Brain pericyte (primary cell): ENCODE data around the gene JPT1.
"Not testable (repeated sequence)": the region's sequence is repeated elsewhere in the genome, so short reads cannot be mapped to it uniquely, and the experiment has no call there.

Experiments used
- DNase-seq: peaks from one replicate; pipeline ENCODE4 v3.0.0-alpha.2; 2012; ENCODE audit warnings: low read depth, low spot score

Gene JPT1

DNA sequence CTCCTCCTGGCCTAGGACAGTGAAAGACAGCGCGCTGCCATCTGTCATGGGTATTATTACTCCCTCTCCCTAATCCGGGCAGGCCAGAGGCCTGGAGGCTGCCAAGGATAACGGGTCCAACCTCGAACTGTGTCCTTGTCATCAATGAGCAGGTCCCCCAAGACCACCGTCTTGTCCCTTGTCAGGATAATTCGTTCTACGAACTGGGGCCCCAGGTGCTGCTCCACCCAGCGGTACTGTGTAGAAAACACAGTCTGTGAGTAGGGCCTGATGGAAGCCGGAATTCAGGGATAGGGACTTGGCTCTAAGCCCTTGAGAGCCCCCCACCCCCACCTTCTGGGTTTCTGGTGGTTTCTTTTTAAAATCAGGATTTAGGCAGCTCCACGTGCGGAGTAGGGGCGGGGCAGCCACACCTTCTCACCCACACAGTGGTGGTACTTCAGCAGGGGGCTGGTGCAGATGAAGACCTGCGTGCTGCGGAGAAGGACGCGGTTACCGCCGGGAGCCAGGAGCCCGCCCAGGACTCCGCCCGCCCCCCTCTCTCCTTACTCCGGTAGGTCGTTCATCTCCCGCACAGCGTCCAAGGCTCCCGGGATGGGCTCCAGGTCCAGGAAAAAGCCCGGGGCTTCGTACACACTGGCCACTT, 23.6 kb downstream of the JPT1 start:
- no peak for DNase-seq

DNA sequence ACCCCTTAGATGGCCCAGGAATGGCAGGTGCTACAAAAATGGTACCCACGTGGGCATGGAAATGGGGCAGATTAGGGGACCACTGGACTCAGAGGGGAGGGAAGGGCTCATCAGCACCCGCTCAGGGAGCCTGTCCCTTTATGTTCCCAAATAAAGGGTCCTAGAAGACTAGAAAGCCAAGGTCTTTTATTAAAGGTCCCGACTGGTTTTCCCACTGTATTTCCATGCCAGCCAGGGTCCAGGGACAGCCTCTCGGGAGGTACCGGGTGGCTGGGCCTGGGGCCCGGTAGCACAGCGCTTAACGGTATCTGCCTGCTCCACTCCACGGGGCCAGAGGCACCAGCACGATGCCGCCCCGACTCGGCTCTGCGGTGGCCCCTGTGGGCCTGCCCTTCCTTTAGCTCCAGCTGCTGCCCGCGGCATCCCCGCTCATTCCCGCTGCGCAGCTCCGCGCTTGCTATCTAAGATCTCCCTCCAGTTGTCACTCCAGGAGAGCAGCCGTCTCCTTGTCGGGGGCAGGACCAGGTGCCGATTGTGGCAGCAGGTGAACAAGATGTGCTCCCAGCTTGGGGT, 24.2 kb downstream of the JPT1 start:
- no peak for DNase-seq

DNA sequence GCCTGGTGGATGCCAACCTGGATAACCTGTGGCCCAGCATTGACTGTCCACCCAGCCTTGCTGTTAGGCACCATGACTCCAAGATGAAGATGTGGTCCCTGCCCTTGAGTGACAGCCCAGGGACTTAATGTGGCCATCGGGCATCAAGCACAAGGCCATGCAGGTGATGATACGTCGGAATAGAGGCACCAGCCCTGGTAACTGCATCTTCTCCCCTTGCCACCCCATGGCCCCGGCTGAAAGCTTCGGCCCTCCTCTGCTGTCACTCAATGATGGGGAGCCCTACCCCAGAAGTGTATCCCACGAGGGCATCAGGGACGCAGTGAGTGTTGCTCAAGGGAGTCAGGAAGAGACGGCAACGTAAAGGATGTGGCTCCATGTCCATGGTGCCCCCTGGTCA, 24.7 kb downstream of the JPT1 start:
- no peak for DNase-seq

DNA sequence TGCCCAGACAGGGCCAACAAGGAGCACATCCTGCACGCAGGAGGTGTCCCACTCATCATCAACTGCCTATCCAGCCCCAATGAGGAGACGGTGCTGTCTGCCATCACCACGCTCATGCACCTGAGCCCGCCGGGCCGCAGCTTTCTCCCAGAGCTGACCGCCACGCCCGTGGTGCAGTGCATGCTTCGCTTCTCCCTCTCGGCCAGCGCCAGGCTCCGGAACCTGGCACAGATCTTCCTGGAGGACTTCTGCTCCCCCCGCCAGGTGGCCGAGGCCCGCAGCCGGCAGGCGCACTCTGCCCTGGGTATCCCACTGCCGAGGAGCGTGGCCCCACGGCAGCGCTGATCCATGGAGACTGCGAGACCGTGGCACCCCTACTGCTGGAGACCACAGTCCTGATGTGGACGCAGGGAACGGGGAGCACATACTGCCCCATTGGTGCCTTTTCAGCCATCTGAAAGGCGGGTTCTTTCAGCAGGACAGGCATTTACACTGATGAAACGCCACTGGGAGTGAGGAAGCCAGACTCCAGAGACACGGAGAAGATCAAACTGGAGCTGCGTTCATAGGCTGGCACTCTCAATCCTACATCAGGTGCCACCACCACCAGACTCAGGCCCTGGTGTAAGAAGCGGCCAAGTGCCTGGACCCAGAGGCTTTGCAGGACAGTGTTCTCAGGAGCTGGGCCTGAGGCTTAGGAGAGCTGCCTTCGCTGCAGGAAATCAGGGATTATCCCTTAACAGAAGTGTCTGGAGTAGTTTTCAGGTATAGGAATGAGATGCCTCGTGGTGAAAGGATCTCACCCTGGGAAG, 25.4 kb downstream of the JPT1 start:
- DNase-seq = no peak

DNA sequence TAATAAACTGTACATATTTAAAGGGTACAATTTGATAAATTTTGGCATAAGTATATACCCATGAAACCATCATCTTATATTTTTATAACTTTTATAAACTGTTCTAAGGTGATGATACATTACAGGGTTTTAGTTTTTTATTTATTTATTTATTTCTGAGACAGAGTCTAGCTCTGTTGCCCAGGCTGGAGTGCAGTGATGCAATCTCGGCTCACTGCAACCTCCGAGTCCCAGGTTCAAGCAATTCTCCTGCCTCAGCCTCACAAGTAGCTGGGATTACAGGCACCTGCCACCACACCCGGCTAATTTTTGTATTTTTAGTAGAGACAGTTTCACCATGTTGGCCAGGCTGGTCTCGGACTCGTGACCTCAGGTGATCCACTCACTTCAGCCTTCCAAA, 26.4 kb downstream of the JPT1 start:
- DNase-seq = not testable (repeated sequence)

DNA sequence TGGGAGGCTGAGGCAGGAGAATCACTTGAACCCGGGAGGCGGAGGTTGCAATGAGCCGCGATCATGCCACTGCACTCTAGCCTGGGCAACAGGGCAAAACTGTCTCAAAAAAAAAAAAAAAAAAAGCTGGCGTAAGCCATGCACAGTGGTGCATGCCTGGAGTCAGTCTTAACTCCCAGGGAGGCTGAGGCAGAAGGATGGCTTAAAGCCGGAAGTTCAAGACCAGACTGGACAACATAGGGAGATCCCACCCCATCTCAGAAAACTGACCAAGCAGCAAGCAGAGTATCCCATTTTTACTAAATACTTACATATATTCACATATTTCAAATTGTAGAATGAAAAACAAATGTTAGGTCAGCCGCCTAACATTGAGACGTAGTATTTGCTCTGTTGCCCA, 27.4 kb downstream of the JPT1 start:
- no peak for DNase-seq

DNA sequence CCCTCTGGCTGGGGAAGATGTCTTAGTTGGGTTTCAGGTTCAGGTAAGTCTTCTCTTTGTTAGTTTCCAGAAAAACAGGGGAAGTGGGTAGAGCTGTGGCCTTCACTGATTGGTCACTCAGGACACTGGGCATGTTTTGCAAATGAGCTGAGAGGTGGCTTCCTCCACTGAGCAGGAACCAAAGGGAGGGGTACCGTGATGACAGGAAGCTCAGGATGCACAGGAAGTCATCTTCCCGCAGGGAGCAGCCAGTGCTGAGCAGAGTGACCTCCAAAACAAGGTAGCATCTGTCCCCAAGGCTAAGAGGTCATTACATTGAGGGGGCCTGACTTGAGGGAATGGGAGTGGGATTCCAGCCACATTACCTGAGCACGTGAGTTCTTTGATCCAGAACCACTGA, 28.3 kb downstream of the JPT1 start:
- DNase-seq = no peak

DNA sequence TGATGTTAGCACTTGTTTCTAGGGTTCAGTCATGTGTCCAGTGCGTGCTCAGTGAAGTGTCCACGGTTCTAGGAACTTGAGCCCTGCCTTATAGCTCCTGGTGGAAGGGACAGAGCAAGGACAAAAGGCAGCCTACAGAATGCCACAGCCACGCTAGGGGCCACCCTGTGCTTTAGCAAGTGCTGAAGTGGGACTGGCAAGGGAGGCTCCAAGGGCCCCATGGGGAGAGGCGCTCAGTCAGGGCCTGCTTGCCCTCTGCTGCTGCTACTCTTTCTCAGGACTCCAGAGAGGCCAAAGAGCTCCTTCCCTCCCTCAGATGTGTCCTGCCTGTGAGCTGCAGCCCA, 29.5 kb downstream of the JPT1 start:
- no peak for DNase-seq

DNA sequence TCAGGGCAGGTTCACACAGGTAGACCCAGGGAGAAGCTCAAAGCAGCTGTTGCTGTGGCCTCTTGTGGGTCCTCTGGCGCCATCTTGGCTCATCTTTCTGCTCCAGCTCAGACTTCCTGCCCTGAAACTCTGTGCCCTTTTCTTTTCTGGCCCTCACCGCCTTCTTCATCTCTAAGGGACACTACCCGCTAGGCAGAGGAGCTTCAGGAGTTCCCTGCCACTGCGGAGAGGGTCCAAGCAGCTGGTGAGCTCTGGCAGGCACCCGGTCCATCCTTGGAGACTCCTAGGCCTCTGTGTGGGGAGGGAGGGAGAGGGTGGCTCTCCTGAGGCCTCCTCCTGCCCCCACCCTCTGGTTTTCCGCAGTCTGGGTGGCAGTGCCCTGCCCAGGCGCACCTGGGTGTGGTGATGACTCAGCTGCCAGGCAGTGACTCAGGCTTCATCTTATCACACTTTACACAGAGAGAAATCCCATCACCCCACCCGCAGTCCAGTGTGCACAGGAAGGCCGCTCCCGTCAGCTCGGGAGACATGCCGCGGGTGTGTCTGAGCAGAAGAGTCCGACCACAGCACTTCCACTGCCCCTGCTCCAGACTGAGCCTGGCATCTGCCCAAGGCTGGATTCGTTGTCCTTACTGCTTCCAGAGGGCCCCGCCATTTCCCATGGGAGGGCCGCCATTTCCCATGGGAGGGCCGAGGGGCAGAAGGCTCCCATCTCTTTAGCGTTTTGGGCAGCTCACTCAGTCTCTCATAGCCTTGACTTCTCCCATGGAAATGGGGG, 30.1 kb downstream of the JPT1 start:
- no peak for DNase-seq

DNA sequence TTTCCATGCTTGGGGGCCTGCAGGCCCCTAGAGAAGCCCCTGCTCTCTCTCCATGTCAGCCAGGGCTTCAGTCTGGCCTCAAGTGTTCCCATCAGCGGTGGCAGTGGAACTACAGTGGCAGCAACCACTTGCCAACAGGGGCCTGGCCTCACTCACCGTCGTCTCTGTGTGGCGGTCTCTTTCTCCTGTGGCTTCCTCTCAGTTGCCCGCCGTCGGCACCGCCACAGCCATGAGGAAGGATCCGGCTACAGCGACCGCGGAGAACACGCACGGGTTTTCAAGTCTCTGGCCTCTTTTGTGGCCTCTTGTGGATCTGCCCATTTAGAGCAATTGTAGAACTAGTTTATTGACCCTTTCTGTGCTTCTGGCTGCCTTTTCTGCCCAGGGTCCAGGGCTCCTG, 36.0 kb downstream of the JPT1 start:
- DNase-seq = no peak

DNA sequence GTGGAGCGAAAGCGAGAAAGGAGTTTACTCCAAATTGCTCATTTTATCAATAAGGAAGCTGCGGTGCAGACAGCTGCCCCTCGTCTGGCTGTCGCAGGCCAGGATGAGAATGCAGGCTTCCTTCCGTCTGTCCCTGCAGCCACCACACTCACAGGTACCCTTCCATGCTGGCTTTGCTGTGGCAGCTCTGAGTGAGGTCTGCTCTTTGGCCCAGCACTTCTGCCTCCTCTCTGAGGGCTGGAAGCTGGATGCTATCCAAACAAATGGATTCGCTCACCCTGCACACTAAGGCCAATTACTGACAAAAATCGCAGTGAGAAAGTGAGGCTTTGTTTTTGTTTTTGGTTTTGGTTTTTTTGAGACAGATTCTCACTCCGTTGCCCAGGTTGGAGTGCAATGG, 37.6 kb downstream of the JPT1 start:
- no peak for DNase-seq

DNA sequence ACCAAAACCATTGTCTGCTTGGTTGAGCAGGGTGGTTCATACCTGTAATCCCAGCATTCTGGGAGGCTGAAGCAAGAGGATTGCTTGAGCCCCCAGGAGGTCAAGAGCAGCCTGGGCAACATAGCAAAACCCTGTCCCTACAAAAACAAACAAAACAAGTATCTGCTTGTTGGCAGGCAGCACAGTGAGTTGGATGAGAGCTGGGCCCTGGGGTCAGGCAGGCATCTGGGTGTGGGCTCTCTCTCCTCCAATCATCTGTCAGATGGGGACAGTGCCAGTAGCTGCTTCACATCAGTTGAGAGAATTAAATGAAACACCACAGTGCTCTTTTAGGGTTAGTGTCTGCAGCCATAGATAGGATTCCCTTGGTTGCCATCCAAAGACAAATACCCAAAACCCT, 38.8 kb downstream of the JPT1 start:
- no peak for DNase-seq

DNA sequence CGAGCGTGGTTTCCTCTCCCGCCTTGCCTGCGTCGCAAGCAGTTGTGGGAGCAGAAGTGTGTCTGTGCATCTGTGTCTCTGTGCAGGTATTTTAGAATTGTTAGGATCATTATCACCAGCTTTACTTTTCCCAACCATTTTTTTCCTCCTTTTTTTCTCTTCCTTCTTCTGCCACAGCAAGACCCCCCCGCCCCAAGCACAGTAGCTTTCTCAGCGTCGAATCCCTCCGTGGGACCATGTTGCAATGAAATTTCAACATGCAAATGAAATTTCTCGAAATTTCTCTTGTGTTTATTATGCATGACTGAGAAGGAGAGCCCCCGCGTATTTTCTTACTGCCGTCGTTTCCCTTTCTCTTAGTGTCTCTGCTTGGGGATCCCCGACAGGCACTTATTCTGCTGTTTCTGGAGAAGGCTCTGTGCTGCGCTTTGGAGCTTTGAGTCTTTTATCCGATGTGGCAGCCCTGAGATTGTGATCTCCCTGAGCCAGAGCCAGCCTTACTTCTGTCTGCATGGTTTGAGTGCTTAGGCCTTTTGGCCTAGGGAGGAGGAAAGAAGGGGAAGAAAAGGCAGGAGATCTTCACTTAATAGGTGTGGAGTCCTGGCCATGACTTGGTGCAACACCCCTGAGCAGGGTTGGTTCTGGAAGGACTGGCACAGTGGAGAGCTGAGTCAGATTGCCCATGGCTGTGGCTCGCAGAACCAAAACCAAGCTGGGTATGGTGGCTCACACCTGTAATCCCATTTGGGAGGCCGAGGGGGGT, 39.6 kb downstream of the JPT1 start:
- DNase-seq = no peak

DNA sequence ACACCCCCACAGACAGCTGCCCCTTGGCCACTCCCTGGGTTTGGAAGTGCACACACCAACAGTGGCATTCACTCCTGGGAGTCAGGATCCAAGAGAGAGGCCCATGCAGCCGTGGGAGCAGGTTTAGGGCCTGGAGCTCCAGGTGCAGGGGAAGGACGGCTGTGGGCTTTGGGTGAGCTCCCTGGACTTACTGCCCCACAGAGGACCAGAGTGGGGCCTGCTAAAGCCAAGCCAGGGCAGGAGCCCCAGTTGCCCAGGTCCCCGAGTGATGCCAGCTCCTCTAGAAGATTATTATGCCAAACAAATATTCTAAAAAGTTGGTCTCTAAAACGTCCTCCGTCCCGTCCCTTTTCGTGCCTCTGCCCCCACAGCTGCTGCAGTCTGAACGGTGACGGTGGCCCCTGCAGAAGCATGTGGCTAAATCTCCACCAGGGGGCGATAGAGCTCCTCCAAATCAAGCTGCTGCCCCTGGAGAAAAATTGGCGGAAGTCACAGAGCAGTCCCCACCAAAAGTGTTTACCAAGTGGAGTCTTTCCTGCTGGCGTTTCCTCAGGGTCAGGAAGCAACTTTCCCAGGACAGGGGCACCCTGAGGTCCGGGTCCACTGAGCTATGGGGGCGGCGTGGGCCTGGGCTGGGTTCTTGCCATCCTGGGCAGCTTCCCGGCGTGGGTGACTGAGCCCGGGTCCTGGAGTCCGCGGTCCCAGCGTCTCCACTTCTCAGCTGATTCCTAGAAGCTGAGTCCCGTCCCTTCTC, 40.3 kb downstream of the JPT1 start:
- no peak for DNase-seq

DNA sequence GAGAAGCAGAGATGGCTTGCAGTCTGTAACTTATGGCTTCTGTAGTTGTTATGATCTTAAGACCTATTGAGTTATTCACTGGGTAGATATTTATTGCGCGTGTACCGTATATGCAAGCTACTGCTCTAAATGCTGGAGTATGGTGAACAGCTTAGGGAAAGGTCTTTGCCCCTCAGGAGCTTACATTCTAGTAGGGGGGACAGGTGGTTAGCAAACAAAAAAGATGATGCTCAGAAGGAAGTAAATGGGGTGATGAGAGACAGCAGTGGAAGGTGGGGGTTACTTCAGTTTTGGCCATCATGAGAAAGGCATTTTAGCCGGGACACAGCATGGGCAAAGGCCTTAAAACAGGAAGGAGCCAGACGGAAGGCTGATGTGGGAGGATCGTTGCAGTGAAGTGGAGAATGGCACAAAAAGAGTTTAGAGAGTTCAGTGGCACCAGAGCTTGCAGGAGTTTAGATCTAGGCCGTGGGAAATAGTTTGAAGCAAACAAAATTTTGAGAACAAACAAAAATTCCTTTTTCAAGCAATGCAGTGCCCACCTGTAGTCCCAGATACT, 42.5 kb downstream of the JPT1 start:
- DNase-seq = no peak

DNA sequence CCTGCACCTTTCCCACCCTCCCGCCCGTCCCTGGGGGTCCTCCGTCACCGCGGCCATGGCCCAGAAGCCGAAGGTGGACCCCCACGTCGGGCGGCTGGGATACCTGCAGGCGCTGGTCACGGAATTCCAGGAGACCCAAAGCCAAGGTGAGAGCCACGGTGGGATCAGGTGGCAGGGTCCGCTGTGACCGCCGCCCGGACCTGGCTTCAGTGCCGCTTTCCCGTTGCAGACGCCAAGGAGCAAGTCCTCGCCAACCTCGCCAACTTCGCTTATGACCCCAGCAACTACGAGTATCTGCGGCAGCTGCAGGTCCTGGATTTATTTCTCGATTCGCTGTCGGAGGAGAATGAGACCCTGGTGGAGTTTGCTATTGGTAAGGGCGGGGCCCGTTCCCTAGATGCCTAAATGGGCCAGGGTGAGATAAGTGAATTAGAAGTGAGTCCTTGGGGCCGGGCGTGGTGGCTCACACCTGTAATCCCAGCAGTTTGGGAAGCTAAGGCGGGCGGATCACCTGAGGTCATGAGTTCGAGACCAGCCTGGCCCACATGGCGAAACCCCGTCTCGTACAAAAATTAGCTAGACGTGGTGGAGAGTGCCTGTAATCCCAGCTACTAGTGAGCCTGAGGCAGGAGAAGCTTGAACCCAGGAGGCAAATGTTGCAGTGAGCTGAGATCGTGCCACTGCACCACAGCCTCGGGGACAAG, 43.9 kb downstream of the JPT1 start:
- no peak for DNase-seq

DNA sequence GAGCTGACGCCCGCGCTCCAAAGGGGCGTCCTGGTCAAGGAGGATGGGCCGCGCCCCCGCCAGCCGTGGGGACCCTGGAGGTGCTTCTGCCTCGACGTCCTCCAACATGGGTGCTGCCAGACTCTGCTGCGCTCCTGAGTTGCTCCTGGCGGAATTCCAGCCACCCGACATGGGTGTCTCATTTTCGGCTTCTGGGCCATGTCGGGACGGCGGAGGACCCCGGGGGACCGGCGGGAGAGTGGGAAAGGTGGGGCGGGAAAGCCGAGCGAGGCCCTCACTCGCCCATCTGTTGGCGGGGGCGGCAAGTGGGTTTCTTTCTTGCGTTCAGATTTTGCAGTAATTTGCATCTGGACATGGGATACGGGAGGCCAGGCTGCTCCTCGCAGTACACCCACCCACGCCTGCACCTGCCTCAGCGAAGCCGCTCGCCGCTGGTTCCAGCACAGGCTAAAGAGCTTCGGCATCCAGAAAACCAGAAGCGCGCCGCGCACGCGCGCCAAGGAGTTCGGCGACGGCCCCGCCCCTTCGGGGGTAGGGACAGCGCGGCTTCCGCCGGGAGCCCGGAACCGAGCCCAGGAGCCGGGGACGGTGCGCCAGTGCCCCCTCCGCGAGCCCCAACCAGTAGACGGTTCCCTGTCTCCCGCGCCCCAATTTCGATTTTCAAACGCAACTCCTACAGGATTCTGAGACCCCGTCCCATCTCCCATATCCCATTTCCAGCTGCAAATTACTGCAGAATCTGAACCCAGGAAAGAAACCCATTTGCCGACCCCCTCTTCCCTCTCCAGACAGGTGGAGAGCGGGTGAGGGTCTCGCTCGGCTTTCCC, 44.7 kb downstream of the JPT1 start, which contains the start of gene ARMC7:
TSS of gene ARMC7 (plus strand) at position 563 of the 827 bp plus-strand sequence. CDS start 320 bp downstream, outside the sequence.
- DNase-seq = no peak

DNA sequence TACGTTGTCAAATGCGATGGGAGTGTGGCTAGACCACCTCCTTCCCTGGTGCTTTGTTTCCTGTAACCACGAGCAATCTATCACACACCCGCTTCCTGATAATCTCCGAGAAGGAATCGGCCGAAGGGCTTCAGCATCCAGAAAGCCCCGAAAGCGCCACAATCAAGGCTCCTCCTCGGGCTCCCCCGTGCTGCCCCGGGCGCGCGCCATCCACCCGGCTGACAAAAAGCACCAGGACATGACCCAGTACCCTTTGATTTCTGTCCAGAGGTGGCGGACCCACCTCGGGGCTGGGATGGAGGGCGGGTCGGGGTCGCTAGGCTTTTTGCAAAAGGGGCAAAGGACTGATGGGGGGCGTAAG, 45.3 kb downstream of the JPT1 start:
- no peak for DNase-seq

DNA sequence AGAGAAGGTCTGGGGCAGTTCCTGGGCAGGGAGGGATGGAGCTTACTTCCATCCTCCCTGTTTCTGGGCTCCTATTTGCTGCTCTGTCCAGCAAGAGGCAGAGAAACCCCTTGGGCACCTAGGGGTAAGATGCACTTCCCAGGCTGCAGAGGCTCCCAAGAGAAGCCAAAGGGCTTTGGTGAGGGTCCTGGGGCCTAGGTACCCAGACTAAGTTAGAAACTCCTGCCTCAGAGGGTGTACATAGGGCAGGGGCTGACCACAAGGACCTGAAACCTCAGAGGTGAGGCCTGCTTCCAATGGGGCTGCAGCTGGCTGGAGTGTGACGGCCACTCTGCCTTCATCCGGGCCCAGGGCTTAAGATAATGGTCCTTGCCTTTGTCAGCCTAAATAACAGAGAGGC, 46.1 kb downstream of the JPT1 start:
- no peak for DNase-seq
